Breast epithelium (tissue), 3 donors: Measurements from ENCODE around the gene ARL6IP6.

Experiments used
- POLR2A ChIP-seq: fragments of 450-650 bp; IDR thresholded peaks from one replicate; pipeline ENCODE4 v1.6.1; 2016; ENCODE audit warnings: antibody characterized with exemption, mild to moderate bottlenecking, moderate library complexity
- TF ChIP-seq, protein P1 (sequence below), 3 donors: fragments of 450-650 bp; IDR thresholded peaks; one replicate each; pipeline ENCODE4 v1.5.1; 2016 to 2017; ENCODE audit warnings: antibody characterized with exemption in 3 of 3, mild to moderate bottlenecking in 3 of 3, moderate library complexity in 3 of 3

GRCh38 chr2:152695763-152696162 is 22.7 kb upstream of the ARL6IP6 start:
- TF ChIP-seq, protein P1, sequence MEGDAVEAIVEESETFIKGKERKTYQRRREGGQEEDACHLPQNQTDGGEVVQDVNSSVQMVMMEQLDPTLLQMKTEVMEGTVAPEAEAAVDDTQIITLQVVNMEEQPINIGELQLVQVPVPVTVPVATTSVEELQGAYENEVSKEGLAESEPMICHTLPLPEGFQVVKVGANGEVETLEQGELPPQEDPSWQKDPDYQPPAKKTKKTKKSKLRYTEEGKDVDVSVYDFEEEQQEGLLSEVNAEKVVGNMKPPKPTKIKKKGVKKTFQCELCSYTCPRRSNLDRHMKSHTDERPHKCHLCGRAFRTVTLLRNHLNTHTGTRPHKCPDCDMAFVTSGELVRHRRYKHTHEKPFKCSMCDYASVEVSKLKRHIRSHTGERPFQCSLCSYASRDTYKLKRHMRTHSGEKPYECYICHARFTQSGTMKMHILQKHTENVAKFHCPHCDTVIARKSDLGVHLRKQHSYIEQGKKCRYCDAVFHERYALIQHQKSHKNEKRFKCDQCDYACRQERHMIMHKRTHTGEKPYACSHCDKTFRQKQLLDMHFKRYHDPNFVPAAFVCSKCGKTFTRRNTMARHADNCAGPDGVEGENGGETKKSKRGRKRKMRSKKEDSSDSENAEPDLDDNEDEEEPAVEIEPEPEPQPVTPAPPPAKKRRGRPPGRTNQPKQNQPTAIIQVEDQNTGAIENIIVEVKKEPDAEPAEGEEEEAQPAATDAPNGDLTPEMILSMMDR (IDR thresholded peaks at IDR 0.05), result no peak
- TF ChIP-seq POLR2A, result no peak
